Activated T-helper 1 cell treated with Interleukin-2 at 50 U/mL for 16 hours (primary cell): ENCODE data around the gene NR1H4.
"Not testable (repeated sequence)": the region's sequence is repeated elsewhere in the genome, so short reads cannot be mapped to it uniquely, and the experiment has no call there.

Source experiments
- DNase-seq: peaks from one replicate; pipeline ENCODE4 v3.0.0-alpha.2; 2020; ENCODE audit warnings: low read depth

Gene NR1H4

DNA sequence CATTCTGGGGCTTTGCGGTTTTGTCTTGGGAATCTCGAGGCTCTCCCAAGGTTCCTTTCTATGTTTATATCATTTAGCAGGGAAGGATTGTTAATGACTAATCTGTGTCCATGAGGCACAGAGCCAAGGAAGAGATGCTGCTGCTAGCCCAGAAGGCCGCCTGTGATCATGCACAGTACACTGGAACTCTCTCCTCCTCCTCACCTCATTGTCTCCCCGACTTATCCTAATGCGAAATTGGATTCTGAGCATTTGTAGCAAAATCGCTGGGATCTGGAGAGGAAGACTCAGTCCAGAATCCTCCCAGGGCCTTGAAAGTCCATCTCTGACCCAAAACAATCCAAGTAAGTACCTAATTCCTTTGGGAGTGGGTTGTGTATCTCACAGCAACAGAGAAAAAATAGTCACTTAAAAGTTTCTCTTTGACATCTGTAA, at the start of gene NR1H4:
Gene NR1H4, plus strand, starts transcription at position 151 of the 435 bp plus-strand sequence. CDS start 19,458 bp downstream, outside the sequence.
- no peak for DNase-seq

DNA sequence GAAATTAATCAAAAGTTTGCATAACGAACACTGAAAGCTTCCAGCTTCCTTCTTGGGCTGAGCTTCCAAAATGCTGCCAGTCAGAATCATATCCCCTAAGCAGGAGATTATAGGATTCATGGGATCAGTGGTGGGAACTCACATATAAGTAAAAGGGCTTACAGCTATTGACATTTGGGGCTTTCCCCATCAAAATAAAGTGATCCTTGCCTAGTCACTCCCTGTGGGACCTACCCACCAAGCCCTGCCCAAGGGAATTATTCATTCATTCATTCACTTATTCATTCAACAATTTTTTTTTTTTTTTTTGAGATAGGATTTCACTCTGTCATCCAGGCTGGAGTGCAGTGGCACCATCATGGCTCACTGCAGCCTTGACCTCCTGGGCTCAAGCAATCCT, 47.5 kb upstream of the NR1H4 start:
- no peak for DNase-seq

DNA sequence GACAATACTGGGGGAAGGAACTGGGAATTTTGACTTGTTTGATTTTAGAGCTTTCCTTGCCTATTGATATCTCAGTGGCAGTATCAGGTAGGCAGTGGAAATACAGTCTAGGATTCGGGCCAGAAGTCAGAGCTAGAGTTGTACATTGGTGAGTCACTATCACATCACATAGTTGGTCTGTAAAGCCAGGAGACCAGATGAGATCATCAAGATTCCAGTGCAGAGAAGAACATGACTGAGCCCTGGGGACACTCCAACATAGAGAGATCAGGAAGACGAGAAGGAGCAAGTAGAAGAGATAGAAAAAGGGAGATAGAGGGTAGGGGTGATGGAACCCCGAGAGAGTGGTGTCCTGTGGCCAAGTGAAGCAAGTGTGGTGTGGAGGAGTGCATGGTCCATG, 46.6 kb upstream of the NR1H4 start:
- no peak for DNase-seq

DNA sequence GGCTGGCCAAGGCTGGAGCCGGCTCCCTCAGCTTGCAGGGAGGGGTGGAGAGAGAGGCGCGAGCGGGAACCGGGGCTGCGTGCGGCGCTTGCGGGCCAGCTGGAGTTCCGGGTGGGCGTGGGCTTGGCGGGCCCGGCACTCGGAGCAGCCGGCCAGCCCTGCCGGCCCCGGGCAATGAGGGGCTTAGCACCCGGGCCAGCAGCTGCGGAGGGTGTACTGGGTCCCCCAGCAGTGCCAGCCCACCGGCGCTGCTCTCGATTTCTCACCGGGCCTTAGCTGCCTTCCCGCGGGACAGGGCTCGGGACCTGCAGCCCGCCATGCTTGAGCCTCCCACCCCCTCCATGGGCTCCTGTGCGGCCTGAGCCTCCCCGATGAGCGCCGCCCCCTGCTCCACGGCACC, 43.4 kb upstream of the NR1H4 start:
- DNase-seq = not testable (repeated sequence)

DNA sequence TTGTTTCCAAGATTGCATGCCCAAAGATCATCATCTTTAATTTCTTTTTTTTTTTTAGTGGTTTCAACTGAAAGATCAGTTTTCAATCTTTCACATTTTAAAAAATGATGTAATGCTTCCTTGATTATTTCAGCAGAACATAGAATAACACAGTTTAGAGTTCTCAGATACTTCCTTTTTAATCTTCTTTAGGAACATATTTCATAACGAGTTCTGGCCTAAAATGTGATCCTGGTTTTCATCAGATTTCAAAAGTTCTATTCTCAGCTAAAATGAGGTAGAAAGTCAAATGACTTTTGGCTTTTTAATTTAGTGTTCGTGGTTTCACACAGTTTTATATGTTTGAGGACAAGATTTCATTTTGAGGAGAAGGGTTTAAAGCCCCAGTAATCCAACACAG, 40.0 kb upstream of the NR1H4 start:
- no peak for DNase-seq

DNA sequence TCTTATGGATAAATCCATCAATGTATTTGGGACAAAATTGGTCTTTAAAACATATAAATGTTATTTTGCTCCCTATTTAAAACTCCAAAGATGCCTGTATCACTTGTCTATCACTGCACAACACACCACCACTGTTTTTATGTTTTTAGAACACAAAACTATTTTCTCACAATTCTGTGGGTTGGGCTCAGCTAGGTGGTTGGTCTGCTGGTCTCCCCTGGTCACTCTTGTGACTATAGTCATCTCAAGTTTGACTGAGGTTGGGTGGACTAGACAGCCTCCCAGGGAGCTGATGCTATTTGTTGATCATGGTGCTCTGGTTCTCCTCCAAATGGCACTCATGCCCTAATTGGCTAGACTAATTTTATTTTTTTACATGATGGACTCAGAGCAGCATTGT, 39.5 kb upstream of the NR1H4 start:
- no peak for DNase-seq

DNA sequence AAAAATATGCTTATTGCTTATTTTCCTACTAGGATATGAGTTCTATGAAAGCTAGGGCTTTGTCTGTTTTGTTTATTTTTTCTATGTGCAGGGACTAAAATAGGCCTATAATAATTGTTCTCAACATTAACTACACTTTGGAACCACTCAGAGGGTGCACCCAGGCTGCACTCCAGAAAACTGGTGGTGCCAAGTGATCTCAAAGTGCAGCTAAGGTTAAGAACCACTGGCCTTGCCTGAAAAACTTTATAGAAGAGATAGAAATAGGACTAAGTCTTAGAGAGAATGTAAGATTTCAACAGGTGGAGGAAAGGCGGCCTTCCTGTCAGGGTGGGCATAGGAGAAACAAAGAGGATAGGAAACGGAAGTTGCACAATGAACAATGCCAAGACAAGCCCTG, 37.7 kb upstream of the NR1H4 start:
- no peak for DNase-seq

DNA sequence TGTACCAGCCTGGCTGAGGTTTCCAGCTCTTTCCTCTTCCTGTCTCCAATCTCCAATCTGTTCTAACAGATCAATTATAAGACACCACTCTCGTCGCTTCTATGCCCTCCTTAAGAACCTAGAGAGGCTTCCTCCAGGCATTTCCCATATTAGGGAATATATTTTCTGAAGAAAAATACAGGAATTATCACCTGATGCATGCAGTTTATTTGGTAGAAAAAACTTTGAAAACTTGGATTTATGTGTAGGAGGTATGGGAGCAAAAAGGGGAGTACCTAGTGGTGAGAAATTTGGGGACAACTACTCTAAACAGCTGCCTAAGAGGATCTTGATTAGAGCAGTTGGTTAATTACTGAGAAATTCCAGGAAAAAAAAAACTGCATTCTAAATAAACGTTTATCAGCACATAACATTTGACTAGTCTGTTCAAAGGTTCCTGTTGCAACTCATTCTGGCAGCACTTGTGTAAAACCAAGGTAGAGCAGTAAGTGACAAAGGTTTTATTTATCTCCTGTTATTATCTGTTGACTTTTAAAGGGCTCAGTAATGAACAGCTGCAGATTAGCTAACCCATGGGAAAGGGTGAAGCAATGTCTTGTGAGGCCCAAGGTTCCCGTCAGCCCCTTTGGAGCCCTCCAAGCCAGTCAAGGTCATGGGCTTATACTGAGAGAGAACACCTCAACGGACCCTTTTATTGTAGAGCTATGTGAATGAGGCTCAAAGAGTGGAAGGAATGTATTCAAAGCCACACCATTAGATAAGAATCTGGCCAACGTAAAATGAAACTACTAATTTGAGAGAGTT, 36.4 kb upstream of the NR1H4 start:
- no peak for DNase-seq

DNA sequence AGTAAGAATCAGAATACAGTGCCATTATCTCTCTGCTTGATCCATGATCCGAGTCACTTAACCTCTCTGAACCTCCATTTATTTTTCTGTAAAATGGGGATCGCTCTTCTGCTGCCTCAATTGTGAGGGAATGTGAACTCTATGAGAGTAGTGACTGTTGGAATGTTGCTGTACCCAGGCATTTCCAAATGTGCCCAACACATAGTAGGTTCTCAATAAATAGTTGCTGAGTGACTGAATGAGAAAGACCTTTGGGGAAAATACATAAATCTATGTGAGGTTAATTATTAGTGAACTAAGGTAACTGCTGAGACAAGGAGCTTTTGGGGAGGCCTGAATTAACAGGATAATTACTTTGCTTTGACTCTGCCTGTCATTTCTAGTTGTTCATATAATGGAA, 33.9 kb upstream of the NR1H4 start:
- no peak for DNase-seq

DNA sequence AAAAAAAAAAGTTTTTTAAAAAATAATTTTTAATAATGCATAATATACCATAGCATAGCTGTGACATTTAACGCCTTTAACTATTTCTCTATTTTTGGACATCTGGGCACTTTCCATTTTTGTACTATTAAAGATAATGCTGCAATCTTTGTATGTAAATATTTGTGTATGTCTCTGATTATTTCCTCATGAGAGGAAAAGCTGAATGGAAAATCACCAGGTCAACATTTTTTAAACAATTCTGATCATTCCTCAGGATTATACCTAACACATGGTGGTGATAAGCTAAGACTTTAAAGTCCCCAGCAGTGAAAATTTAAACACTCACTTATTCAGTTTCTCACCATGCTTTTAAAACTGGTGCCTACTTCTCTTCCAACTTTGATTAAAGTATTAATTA, 31.3 kb upstream of the NR1H4 start:
- no peak for DNase-seq

DNA sequence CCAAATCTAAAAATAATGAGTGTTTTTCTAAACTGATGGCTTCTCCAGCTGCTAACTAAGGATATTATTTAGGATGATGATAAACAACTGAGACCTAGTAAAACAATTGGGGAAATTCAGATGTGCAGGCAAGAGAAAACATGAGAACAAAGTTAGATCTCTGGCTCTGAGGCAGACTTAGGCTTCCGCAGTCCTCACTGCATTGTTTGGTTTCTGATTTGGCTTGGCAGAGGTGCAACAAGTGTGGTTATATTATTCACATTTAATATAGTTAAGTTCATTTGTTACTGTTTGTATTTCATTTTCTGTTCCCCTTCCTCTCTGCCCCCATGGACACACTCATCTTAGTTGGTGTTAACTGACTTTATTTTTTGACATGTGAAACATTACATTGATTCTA, 30.2 kb upstream of the NR1H4 start:
- no peak for DNase-seq

DNA sequence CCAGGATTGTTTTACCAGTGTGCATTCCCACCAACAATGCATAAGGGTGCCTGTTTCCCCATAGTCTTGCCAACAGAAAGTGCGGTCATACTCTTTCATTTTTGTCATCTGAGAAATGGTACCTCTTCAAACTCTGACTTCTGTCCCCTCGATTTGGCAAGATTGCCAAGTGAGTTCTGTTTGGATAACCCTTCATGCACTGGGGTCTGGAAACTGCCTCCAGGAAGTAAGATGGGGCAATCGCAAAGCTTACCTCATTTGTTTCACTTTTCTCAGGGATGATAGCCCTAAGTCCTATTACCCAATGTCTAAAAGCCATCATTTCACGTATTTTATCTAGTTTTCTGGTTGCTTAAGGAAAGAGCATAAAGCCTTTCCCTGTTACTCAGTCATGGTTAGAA, 28.6 kb upstream of the NR1H4 start:
- no peak for DNase-seq

DNA sequence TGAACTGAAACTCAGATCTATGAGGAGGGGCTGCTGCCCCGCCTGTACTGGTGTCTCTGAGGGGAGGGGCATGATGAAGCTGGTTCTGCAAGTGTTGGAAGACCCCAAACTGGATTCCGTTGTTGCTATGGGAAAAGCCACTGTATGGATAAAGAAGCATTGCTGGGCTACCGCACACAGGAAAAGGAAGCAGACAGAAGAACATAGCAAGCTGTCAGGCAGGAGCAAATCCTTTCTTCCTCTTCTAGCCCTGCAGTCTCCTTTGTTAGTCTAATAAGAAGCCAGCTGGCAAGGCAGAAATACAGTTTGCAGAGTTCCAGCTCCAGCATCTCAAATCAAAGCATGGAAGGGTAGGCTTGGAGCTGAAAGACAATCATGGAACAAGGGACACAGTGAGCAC, 26.3 kb upstream of the NR1H4 start:
- no peak for DNase-seq

DNA sequence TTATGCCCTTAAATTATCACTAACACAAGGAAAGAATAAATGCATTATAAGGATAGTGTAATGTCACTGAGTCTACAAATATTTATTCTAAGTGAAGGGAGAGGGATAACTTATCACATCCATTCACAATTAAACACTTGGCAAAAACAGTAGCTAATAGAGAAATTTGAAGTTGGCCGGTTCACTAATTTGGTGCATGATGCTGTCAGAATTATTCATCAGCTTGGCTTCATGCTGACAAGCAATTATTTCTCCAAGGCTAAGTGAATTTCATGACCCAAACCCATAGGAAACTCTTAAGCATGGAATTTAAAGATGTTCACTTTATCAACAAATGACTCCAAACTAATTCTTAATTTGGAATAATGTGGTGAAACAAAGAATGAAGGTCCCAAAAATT, 25.0 kb upstream of the NR1H4 start:
- no peak for DNase-seq

DNA sequence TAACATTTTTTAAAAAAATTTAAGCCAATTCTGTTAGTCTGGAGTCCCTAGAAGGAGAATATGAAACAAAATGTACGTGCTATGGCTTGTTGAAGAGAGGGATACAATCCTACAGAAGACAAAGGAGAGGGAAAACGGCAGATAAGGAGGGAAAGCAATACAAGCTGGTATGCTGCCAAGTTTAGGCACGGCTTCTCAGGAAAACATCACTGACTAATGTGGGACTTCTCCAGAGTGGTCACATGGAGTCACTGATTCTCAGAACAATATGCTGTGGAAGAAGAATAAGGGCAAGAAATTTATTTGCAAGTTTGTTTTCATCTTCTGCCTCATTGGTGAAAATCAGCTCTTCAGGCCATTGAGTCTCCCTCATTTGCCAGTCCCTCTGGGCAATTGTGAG, 22.9 kb upstream of the NR1H4 start:
- DNase-seq = no peak

DNA sequence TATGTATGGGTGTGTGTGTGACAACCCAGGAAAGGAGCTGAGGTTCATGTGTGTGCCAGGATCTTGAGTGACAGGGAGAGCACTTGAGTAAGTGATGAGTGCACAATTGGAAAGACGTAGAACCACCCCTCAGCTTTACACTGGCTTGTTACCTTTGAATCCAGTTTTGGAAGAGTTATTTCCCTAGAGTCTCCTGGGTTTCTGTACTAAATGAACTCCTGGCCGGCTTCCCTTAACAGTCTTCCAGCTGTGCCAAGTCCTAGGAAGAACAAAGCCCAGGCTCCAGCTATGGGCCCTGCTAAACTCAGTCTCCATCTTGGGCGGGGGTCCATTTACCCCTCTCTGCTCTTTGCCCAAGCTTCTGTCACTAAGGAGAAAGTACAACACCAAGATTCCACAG, 19.7 kb upstream of the NR1H4 start:
- DNase-seq = no peak

DNA sequence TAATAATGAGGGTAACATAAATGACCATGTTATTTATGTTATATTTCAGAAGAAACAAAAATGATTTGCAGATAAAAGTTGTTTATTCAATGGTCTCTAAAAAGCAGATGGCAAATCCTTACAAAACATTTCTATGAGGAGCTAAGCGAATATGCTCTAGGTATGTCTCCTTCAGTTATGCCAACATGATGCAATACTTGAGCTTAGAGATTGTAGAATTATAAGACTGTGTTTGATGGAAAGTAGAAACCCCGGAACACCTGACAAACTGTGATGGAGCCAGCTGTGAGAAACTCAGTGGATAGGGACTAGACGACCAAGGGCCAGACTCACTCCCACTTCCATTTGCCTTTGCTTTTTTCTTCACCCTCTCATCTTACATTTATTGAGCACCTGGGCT, 17.8 kb upstream of the NR1H4 start:
- DNase-seq = no peak

DNA sequence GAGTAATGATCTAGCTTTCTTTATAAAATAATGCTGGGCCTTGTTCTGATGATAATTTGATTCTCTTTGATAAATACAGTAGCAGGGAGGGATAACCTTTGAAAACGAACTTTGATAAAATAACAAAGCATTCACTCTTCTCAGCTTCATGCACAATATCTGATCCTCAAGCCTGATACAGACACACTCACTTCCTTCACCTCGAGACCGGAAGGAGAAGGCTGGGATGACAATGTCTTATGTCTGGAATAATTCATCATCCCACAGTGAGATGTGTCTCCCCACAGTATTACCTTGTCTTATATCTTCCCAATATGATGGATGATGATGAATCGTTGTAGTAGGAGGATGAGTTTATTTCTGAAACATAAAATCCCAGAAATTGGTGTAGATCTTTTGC, 15.5 kb upstream of the NR1H4 start:
- no peak for DNase-seq

DNA sequence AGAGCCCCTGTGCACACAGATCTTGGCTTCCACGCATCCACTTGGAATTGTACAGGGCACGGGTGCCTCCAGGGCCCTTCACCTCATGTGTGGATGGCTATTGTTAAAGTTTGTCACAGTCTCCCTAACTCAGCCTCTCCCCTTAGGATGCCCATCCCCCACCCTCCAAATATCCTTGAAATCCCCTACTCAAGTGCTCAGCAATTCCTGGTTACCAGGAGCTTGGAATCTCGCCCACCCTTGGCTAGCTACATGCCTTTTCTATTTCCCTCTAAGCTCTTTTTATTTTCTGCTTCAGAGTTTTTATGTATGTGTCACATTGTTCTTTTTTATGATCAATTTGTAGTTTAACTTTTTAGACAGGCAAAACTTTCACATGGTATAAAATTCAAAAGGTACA, 13.0 kb upstream of the NR1H4 start:
- no peak for DNase-seq

DNA sequence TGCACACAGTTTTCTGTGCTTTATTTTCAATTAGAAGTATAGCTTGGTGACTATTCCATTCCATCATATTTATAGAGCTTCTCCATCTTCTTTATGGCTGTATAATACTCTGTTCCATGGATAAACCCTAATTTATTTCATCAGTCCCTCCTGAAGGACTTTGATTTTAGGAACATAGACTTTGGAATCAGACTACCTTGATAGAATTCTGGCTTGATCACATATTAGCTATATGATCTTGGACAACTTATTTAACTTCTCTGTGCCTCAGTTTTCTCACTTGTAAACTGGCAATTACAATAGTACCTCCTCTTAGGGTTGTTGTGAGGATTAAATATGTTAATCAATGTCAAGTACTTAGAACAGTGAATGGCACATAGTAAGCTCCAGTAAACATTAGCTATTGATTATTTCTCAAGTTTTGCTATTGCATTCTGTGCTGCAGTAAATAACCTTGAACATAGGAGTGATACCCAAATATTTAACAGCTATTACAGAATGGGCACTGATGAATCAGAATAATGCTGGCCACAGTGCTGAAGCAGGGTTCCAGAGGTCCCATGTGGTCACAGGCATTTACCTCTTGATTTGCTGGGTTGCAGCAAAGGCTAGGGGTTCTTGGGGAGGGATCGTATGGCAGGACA, 12.2 kb upstream of the NR1H4 start:
- DNase-seq = no peak

DNA sequence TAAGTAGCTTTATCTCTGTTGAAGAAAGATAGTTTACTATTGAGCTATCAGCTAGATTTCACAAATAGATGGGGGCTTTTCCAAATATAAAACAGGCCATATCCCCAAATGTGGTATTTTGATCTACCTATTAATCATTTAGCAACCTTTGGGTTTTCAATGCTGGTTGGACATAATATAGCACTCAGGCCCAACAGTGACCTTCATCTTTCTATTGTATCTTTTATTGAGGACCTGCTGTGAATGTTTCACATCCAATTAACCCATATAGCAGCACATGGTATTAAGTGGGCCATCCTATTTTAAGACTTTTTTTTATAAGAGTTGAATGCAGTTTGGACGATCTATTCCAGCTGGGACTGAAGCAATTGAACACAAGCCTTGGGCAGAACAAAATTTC, 10.0 kb upstream of the NR1H4 start:
- DNase-seq = no peak

DNA sequence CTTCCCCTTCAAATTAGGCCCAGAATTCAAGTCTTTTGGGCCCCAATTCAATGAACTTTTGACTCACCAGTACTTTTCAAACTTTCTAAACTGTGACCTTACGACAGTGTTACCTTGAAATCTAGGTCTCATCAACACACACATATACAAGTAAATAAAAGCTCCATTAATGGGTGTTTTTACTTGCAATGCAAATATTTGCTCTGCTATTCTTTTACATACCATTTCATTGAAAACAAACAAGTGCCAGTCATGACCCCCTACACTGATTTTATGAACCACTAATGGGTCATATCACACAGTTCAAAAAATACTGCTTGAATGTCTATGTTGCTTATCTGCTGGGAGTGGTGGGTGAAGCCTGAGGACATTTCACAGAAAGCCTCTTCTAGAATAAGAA, 9.1 kb upstream of the NR1H4 start:
- no peak for DNase-seq

DNA sequence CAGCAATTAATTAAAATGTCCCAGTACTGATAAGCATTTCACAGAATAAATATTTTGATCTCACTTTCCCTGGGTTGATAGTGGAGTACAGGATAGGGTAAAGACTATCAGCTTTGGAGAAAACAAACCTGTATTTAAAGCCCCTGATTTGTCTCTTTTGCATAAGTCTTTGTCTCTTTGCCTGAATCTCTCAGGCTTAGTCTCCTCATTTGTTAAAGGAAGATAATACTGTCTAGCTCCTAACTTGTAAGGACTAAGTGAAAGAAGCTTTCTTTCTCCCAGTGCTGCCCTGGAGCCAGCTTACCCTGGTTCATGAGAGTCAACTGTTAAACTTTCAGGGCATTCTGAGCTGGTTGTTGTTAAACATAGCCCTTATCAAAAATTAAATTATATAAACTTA, 5.5 kb upstream of the NR1H4 start:
- no peak for DNase-seq

DNA sequence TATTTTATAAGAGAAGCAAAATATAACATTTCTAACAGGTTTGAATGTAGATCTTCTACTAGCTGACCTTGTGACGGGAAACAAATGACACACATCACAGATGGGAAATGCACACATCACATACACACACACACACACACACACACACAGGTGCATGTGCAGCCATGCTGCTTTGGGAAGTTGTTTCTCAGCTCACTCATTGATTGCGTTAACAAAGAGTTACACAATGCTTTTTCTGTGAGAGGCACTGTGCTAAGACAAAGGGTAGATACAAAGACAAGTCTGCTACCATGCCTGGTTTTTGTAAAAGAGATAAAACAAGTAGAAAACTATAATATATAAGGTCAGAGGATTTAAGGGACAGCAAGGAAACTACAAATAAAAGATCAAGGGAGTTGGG, 1.3 kb upstream of the NR1H4 start:
- DNase-seq = no peak
